Measurements from ENCODE around the gene ASRGL1.
"Not testable (repeated sequence)": the region's sequence is repeated elsewhere in the genome, so short reads cannot be mapped to it uniquely, and the experiment has no call there.

The ASRGL1 gene

GRCh38 chr11:62353841-62354240 is 16.6 kb downstream of the ASRGL1 start:
- no peak for DNase-seq

DNA sequence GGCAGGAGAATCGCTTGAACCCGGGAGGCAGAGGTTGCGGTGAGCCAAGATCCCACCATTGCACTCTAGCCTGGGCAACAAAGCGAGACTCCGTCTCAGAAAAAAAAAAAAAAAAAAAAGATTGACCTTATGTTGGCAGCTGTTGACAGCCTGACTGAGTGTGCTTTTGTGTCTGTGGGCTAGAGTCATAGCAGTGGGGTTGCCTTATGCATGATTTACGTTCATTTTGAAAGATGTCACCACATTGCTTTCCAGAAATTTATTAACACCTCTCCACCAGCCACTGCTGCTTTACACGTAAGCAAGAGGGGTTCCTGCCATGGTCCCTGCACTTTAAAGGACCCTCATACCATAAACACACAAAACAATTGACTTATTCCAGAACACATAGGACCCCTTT is 21.0 kb downstream of the ASRGL1 start:
- no peak for DNase-seq

DNA sequence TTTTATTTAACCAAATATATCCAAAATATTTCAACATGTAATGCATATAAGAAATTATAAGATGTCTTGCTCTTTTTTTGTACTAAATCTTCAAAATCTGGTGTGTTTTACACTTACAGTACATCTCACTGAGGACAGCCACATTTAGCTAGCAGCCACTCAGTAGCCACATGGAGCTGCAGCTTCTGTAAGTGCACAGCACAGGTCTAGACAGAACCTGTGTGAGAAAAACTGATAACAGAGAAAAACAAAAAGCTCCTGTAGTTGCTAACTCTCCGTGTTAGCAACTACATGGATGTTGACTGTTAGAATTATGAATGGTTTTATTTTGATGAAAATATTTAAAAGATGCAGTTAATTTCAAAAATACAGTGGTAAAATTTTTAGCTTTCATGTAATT is 22.2 kb downstream of the ASRGL1 start:
- no peak for DNase-seq

- DNase-seq: no peak
Observed at GRCh38 chr11:62360685-62361084, 23.4 kb downstream of the ASRGL1 start.

GRCh38 chr11:62368861-62369477 is 31.7 kb downstream of the ASRGL1 start:
- not testable (repeated sequence) for DNase-seq

GRCh38 chr11:62370743-62371440 is 33.6 kb downstream of the ASRGL1 start:
- no peak for DNase-seq

DNA sequence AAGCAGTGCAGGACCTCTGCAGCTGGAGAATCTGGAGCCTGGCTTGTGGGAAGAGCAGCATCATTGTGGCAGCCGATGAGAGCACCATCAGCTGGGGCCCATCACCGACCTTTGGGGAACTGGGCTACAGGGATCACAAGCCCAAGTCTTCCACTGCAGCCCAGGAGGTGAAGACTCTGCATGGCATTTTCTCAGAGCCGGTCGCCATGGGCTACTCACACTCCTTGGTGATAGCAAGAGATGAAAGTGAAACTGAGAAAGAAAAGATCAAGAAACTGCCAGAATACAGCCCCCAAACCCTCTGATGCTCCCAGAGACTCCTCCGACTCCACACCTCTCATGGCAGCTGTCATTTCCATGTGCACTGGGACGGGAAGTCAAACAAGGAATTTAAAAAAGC is 35.6 kb downstream of the ASRGL1 start:
- no peak for DNase-seq

GRCh38 chr11:62373464-62374119 is 36.3 kb downstream of the ASRGL1 start:
- no peak for DNase-seq

- no peak for DNase-seq
Observed at GRCh38 chr11:62374801-62375200, 37.6 kb downstream of the ASRGL1 start.

DNA sequence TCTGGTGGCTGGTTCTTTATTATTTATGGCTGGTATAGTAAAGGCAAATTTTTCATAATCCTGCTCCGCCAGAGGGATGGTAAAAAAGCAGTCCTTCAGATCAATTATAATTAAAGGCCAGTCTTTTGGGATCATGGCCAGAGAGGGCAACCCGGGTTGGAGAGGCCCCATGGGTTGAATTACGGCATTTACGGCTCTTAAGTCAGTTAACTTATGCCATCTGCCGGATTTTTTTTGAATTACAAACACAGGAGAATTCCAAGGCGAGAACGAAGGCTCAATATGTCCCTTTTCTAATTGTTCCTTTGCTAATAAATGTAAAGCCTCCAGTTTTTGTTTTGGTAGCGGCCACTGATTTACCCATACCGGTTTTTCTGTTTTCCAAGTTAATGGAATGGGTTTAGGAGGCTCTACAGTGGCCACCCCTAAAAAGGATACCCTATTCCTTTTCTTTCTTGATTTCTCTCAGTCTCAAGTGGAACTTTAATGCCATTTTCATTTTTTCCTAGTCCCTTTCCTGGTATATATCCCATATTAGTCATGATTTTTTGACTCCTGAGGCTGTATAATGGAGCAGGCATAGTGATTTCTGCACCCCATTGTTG is 41.3 kb downstream of the ASRGL1 start:
- DNase-seq: peak; percentile 22

DNA sequence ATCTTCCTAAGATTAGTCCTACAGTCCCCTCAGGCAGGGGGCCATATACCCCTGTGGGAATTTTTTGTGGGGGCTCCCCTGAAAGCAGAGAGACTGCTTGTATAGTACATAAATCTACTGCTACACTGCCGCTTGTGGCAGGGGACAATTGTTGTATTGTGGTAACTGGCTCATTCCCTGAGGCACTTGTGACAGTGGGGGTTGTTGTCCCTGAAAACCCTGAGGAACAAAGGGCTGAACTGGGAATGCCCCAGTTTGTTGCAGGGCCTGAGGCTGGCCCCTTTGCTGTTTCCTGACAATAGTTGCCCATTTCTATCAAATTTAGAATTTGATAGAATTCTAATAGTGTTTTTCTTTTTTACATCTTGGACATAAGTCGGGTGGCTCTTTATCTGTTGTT is 42.3 kb downstream of the ASRGL1 start:
- DNase-seq: not testable (repeated sequence)

DNA sequence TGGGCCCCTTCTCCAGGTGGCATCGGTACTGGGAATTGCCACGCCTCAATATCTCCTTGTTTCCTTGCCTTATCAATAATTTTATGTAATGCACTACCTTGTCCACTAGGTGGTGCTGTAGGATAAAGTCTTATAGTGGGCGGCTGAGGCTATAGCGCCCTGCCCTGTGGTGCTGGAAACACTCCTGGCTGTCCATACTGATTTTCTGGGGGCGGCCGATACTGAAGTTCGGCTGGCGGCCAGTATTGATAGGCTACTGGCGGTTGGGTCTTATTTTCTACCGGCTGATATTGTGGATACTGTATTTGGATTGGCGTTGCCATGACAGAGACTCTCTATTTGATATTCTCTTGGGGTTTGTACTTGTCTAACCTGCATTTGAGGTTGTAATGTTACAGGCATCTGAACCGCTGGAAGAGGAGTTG is 43.6 kb downstream of the ASRGL1 start:
- DNase-seq: peak; percentile 71

DNA sequence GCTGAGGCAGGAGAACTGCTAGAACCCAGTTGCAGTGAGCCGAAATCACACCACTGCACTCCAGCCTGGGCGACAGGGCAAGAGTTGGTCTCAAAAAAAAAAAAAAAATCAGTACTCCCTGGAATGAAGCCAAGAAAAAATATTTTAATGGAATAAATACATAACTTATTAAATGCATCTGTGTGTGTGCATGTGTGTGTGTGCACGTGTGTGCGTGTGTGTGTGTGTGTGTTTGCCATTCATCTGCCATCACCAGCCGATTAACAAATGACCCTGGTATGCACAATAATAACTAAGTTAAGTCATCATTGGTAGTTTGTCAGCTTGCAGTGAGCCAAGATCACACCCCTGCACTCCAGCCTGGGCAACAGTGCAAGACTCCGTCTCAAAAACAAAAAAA is 46.6 kb downstream of the ASRGL1 start:
- no peak for DNase-seq

GRCh38 chr11:62386083-62386482 is 48.8 kb downstream of the ASRGL1 start:
- not testable (repeated sequence) for DNase-seq

GRCh38 chr11:62387381-62387780 is 50.1 kb downstream of the ASRGL1 start:
- DNase-seq: no peak

DNA sequence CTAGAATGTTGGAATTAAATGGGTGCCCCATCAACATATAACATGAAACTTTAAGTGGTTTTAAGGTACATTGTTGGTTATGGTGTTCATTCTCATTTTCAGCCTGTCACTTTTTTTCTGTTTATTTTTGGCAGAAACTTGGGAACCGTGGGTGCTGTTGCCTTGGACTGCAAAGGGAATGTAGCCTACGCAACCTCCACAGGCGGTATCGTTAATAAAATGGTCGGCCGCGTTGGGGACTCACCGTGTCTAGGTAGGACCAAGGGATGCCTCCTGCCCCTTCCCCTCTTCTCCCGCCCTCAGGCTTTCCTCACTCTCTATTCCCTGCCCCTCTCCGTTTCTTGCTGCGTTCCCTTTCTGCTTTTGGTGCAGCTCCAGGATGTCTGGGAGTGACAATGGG is 51.8 kb downstream of the ASRGL1 start:
- DNase-seq: no peak

GRCh38 chr11:62390237-62390636 is 53.0 kb downstream of the ASRGL1 start:
- no peak for DNase-seq

GRCh38 chr11:62390722-62391121 is 53.5 kb downstream of the ASRGL1 start:
- no peak for DNase-seq

DNA sequence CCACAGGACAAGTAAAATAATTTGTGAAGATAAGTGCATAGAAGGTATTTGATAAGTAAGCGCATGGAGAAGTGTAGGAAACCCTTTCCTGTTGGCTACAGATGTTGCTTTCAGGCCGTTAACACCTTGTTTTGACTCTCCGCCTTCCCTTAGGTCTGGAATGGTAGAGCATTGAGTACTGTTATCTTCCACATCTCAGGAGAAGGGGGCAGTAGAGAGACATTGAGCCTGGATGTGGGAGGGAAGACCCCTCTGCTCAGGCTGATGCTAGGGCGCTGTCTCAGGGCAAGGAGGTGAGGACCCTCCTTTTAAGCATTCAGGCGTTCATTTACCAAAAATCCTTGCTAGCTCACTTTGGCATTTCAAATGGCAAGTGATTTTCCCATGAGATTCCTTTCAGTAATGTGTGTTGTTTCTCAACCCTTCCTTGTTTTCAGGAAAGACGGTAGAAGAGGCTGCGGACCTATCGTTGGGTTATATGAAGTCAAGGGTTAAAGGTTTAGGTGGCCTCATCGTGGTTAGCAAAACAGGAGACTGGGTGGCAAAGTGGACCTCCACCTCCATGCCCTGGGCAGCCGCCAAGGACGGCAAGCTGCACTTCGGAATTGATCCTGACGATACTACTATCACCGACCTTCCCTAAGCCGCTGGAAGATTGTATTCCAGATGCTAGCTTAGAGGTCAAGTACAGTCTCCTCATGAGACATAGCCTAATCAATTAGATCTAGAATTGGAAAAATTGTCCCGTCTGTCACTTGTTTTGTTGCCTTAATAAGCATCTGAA is 54.6 kb downstream of the ASRGL1 start:
- DNase-seq: no peak

DNA sequence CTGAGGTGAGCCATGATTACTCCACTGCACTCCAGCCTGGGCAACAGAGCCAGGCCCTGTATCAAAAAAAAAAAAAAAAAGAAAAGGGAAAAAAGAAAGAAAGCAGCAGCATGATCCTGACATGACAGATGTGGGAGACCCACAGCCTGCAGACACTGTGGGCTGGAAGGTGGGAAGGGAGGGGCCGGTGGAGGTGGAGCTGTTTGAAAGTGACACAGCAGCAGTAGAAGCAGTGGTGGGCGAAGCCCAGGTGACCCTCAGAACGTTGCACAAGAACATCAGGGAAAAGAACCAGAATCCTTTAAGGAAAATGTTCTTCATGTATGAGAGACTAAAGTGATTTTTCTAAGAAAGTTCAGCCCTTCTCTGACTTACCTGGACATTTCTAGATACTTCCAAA is 55.3 kb downstream of the ASRGL1 start:
- no peak for DNase-seq

- DNase-seq: peak; percentile 5
Observed at GRCh38 chr11:62393061-62393611, 55.9 kb downstream of the ASRGL1 start.

DNA sequence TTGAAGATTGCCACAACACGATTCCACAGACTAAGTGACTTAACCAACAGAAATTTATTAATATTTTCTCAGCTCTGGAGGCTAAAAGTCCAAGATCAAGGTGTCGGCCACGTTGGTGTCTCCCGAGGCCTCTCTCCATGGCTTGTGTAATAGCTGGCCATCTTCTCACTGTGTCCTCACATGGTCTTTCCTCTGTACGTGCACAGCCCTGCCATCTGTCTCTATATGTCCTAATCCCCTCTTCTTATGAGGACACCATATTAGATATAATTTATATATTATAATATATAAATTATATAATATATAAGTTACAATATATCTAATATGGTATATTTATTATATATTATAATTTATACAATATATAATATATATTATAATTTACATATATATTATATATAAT is 56.5 kb downstream of the ASRGL1 start:
- no peak for DNase-seq

Measured in NCI-H345 (cell line).